HG03439 (cell line): Measurements from ENCODE around the gene WASHC1.
"Not testable (repeated sequence)": the region's sequence is repeated elsewhere in the genome, so short reads cannot be mapped to it uniquely, and the experiment has no call there.

ENCODE experiments used
- ATAC-seq: cut with Tn5 transposase; IDR thresholded peaks from one replicate; pipeline ENCODE4 v1.9.1; 2021; ENCODE audit warnings: mild to moderate bottlenecking, moderate library complexity; ENCODE audit not compliant: unreplicated experiment

WASHC1 gene

DNA sequence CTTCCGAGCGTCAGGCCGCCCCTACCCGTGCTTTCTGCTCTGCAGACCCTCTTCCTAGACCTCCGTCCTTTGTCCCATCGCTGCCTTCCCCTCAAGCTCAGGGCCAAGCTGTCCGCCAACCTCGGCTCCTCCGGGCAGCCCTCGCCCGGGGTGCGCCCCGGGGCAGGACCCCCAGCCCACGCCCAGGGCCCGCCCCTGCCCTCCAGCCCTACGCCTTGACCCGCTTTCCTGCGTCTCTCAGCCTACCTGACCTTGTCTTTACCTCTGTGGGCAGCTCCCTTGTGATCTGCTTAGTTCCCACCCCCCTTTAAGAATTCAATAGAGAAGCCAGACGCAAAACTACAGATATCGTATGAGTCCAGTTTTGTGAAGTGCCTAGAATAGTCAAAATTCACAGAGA lies at the start of gene WASHC1:
Gene WASHC1 (minus strand): TSS at position 101 of the 400 bp plus-strand sequence. CDS start 4,457 bp downstream, outside the sequence.
- not testable (repeated sequence) for ATAC-seq

- ATAC-seq: not testable (repeated sequence)
Measured at GRCh38 chr9:78333-78732, 49.1 kb upstream of the WASHC1 start.

- not testable (repeated sequence) for ATAC-seq
Measured at GRCh38 chr9:76389-76788, 47.1 kb upstream of the WASHC1 start.

- ATAC-seq: not testable (repeated sequence)
Measured at GRCh38 chr9:73900-74525, 44.8 kb upstream of the WASHC1 start.

GRCh38 chr9:73076-73899 lies 44.0 kb upstream of the WASHC1 start:
- ATAC-seq: not testable (repeated sequence)

DNA sequence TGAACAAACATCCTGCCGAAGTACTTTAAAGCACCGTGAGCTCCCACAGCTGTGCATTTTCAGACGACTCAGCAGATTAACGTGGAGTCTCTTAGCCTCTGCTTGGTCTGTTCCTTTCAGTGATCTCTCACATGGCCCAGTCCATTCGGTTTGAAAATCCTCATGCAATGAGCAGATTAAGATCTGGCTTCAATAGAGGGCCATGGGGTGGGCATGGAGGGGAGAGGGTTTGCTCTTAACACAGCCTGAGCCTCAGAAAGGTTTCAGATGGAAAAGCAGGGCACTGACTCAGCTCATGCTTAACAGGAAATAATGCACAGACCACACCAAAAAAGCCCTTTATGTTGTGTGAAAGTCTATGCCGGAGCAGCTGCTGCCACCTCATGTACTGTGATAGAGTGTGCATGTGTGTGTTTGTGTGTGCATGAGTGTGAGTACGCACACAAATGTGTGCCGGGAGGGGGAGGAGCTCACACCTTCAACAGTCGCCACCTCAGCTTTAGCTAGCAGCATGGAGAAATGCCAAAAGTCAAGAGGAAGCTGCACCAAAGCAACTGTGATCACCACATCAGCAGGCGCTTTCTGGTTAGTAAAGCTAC lies 33.9 kb upstream of the WASHC1 start:
- ATAC-seq: not testable (repeated sequence)

DNA sequence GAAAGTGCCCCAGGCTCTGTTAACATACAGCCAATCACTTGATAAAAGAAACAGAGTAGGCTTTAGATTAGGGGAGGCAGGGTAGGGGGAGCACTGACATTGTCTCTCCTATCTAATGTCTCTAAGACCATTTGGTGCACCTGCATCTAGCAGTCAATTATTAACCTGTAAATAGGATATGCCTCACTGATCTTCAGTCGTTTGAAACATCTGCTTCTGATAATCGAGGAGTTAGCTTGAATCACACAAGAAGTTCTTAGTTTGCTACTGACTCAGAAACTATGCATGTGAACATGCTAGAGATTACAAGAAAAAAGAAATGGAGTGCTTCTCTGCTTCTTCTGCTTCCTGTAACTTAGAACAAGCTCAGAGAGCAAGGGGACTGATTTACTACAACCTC lies 23.4 kb upstream of the WASHC1 start:
- not testable (repeated sequence) for ATAC-seq

DNA sequence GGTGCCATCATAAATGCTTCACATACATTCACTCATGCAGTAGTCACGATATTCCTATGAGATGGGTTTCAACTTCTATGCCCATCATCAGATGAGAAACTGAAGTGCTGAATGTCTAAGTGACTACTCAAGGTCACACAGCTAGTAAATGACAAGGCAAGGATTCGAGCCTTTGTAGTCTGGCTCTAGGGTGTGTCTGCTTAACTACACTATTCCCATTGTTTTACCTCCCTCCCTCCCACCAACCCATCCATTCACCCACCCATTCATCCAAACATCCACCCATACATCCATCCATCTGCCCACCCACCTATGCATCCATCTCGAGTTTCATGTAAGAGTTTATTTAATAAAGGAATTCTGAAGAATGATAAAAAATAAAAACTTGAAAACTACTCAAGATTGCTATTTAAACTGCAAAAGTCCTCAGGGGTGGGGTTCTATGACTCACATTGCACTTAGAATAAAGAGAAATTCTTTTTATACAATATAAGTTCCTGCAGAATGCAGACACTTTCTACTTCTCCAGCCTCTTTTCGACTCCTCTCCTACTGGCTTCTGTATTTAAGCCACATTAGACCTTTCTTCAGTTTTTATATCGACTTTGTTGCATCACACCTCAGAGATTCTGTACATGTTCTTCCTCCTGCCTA lies 19.1 kb upstream of the WASHC1 start:
- ATAC-seq: not testable (repeated sequence)

DNA sequence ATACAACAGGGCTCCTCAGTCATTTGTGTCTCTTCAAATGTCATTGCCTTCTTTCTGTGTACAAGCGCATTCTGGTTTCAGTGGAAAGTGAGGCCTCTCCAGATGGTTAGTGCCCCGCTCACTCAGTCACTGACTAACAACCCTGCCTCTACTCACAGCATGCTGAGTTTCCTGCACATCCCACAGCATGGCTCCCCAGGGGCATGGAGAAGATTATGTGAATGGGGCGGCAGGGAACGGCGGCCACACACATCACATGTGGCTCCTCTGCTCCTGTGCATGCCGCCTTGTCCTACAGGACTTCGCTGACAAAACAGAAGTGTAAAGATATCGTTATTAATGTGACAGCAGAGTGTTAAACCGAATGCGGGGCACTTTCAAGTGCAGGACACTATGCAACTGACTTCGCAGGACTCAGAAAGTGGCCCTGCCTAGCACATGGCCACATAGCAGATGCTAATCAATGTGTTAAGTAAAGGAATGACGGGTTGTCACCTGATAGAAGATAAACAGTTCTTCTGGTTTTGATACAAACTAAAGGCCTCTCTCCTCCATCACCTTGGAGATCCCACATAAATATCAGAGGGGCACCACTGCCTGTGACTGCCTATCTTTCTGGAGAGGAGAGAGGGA lies 17.5 kb upstream of the WASHC1 start:
- not testable (repeated sequence) for ATAC-seq

- ATAC-seq: not testable (repeated sequence)
Measured at GRCh38 chr9:46164-46563, 16.9 kb upstream of the WASHC1 start.

DNA sequence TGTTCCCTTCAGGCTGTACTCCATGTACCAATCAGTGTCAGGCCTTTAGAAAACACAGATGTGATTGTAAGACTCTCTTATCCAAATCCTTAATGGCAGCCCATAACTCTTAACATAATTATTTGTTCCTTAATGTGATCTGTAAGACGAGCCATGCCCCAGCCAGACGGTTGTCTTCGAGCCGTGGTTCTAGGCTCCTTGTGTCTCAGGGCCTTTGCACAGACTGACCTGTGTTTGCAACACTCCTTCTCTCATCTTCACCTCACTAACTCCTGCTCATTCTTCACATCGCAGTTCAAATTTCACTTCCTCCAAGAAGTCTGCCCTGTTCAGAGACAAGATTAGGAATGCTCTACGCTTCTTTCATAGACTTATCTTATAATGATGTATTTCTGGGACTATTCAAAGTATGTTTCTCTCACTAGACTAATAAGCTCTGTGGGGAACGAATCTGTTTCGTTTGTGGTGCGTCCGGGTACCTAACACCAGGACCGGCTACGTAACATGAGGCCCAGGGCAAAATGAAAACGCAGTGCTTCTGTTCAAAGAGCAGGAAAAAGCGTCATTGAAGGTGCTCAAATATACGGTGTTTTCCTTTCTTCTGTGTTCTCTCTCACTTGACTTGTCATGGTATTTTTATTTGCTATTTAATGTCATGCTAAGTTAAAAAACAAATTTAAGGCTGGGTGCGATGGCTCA lies 16.1 kb upstream of the WASHC1 start:
- ATAC-seq: not testable (repeated sequence)

DNA sequence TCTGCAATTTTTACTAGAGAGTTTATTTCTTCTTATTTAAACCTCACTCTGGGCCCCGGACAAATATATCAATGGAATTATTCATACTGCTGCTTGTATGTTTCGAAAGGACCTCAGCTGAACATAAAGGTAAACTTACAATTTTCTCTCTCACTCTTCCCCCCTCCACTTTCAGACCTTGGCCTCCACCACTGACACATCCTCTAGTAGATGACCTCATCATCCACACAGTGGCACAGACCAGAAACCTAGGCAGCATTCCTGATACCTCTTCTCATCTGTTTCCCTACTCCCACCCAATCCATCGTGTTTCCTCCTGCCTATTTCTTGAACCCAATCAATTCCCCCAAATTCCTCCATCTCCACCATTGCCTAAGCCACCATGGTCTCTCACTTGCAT lies 15.2 kb upstream of the WASHC1 start:
- ATAC-seq: not testable (repeated sequence)

GRCh38 chr9:43636-44035 lies 14.4 kb upstream of the WASHC1 start:
- not testable (repeated sequence) for ATAC-seq

DNA sequence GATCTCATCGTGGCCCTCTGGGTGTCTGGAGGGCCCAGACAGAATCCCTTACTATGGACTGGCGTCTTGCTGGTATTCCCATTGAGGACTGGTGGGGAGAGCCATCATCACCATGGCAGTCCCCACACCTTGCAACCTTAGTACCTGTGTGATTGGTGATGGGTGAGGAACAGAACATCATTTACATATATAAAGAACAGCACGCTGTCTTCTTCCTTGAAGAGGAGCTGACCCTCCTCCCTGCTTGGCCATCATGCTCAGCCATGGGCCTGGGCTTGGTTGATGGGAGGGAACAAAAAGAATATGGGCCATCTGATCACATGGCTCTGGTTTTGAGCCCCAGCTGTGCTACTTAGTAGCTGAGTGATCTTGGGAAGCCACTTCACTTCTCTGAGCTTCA lies 13.9 kb upstream of the WASHC1 start:
- not testable (repeated sequence) for ATAC-seq

DNA sequence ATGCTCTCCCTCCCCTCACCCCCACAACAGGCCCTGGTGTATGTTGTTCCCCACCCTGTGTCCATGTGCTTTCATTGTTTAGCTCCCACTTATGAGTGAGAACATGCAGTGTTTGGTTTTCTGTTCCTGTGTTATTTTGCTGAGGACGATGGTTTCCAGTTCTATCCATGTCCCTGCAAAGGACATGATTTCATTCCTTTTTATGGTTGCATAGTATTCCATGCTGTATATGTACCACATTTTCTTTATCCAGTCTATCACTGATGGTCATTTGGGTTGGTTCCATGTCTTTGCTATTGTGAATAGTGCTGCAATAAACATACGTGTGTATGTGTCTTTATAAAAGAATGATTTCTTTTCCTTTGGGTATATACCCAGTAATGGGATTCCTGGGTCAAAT lies 12.6 kb upstream of the WASHC1 start:
- not testable (repeated sequence) for ATAC-seq

- not testable (repeated sequence) for ATAC-seq
Measured at GRCh38 chr9:41261-41676, 12.0 kb upstream of the WASHC1 start.

DNA sequence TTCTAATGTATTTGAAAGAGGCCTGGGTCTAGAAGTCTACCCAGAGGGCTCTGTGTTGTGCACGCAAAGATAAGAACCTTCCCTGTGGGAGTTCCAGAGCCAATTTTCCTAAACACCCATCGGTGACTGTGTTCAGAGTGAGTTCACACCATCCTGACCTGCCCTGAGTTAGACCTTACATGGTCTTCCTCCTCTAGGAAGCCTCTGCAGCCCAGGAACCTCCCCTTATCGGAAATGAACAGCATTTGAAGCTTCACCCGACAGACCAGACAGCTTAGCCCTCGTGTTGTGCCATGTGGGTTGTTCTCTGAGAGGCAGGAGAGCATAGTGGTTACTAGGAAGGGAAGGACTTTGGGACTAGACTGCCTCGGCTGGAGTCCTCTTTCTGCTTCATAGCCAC lies 3.1 kb upstream of the WASHC1 start:
- not testable (repeated sequence) for ATAC-seq

GRCh38 chr9:28775-29174 lies 481 bp downstream of the WASHC1 start:
- not testable (repeated sequence) for ATAC-seq

GRCh38 chr9:21621-22020 lies 7.6 kb downstream of the WASHC1 start:
- not testable (repeated sequence) for ATAC-seq

DNA sequence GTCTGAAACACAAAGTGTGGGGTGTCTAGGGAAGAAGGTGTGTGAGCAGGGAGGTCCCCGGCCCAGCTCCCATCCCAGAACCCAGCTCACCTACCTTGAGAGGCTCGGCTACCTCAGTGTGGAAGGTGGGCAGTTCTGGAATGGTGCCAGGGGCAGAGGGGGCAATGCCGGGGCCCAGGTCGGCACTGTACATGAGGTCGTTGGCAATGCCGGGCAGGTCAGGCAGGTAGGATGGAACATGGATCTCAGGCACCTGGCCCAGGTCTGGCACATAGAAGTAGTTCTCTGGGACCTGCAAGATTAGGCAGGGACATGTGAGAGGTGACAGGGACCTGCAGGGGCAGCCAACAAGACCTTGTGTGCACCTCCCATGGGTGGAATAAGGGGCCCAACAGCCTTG lies 12.4 kb downstream of the WASHC1 start:
- ATAC-seq: not testable (repeated sequence)
